Non-pigmented ciliary epithelial cell (primary cell): ENCODE results near the gene SIX2.
A peak's percentile ranks its signal among the peaks of the same experiment; 100 is the strongest.
"Not testable (repeated sequence)": the region's sequence is repeated elsewhere in the genome, so short reads cannot be mapped to it uniquely, and the experiment has no call there.

ENCODE experiments used
- DNase-seq: peaks from one replicate; pipeline ENCODE4 v3.0.0-alpha.2; 2010; ENCODE audit warnings: low read depth

Gene SIX2

GRCh38 chr2:45009303-45009927, at the start of gene SIX2:
SIX2 (minus strand) TSS chr2:45009452; CDS start chr2:45009110, 342 bp downstream.
- peak; percentile 78 for DNase-seq

- no peak for DNase-seq
Observed at GRCh38 chr2:45055162-45055605, 45.9 kb upstream of the SIX2 start.

- no peak for DNase-seq
Observed at GRCh38 chr2:45053966-45054365, 44.7 kb upstream of the SIX2 start.

GRCh38 chr2:45052388-45052928, 43.2 kb upstream of the SIX2 start:
- no peak for DNase-seq

GRCh38 chr2:45049569-45050336, 40.5 kb upstream of the SIX2 start:
- no peak for DNase-seq

- DNase-seq, result no peak
Observed at GRCh38 chr2:45047301-45047700, 38.0 kb upstream of the SIX2 start.

- no peak for DNase-seq
Observed at GRCh38 chr2:45046786-45047185, 37.5 kb upstream of the SIX2 start.

GRCh38 chr2:45045706-45046105, 36.5 kb upstream of the SIX2 start:
- DNase-seq, result no peak

- DNase-seq, result no peak
Observed at GRCh38 chr2:45044916-45045315, 35.7 kb upstream of the SIX2 start.

- DNase-seq, result no peak
Observed at GRCh38 chr2:45043174-45043573, 33.9 kb upstream of the SIX2 start.

- no peak for DNase-seq
Observed at GRCh38 chr2:45042401-45042800, 33.1 kb upstream of the SIX2 start.

- no peak for DNase-seq
Observed at GRCh38 chr2:45040786-45041185, 31.5 kb upstream of the SIX2 start.

- DNase-seq, result not testable (repeated sequence)
Observed at GRCh38 chr2:45039804-45040203, 30.6 kb upstream of the SIX2 start.

GRCh38 chr2:45038861-45039260, 29.6 kb upstream of the SIX2 start:
- not testable (repeated sequence) for DNase-seq

- no peak for DNase-seq
Observed at GRCh38 chr2:45033302-45033701, 24.1 kb upstream of the SIX2 start.

- no peak for DNase-seq
Observed at GRCh38 chr2:45031028-45031427, 21.8 kb upstream of the SIX2 start.

GRCh38 chr2:45030553-45030952, 21.3 kb upstream of the SIX2 start:
- no peak for DNase-seq

GRCh38 chr2:45029215-45029614, 20.0 kb upstream of the SIX2 start:
- no peak for DNase-seq

- DNase-seq, result no peak
Observed at GRCh38 chr2:45028276-45028675, 19.0 kb upstream of the SIX2 start.

GRCh38 chr2:45026924-45027450, 17.7 kb upstream of the SIX2 start:
- DNase-seq, result no peak

- DNase-seq, result peak; percentile 47
Observed at GRCh38 chr2:45024600-45025291, 15.5 kb upstream of the SIX2 start.

- no peak for DNase-seq
Observed at GRCh38 chr2:45024097-45024496, 14.8 kb upstream of the SIX2 start.
